HG03039 (cell line): Measurements from ENCODE around the gene IL27RA.

ENCODE experiments used
- ATAC-seq: cut with Tn5 transposase; IDR thresholded peaks from one replicate; pipeline ENCODE4 v1.9.1; 2021; ENCODE audit warnings: mild to moderate bottlenecking, moderate library complexity; ENCODE audit not compliant: unreplicated experiment

The IL27RA gene

DNA sequence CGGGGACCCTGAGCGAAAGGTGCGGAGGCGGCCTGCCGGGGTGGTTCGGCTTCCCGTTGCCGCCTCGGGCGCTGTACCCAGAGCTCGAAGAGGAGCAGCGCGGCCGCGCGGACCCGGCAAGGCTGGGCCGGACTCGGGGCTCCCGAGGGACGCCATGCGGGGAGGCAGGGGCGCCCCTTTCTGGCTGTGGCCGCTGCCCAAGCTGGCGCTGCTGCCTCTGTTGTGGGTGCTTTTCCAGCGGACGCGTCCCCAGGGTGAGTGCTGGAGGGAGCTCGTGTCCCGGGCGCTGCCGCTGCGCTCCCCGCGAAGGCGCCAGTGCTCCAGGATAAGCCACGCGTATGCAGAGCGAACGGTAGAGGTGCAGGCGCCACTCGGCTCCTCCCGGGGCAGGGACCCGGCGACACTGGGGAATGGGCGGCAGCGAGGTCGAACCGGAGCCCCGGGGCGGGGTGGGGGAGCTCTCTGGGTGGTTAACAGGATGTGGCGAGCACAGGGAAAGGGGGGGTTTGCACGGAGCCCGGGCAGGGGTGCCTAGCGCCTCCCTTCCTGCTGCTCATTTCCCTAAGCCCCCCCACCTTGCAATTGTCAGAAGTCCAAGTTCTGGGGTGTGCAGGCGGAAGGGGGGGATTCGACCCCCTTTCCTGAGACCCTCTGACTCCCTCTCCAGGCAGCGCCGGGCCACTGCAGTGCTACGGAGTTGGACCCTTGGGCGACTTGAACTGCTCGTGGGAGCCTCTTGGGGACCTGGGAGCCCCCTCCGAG is at the start of gene IL27RA:
IL27RA (plus strand) TSS at position 44 of the 762 bp plus-strand sequence; CDS start at position 155, 111 bp downstream.
- no peak for ATAC-seq

DNA sequence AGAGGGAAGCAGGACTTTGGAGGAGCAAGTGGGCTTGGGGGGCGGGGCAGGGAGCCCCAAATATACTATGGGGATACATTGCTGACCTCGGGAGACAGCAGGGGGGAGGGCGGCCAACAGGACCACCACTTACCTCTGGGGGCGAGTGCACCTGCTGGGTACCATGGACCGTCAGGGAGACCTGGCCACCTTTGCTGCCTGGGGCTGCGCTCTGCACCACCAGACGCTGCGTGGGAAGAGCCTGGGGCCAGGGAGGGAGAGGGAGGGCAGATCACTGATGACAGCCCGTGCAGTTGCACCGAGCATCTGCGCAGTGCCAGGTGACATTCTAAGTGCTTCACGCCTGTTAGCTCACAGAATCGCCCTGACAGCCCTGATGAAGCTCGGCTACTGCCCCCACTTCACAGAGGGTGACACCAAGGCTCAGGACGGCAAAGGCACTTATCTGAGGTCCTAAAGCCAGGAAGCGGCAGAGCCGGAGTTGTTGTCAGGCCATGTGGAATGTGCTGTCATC is 49.5 kb upstream of the IL27RA start:
- no peak for ATAC-seq

DNA sequence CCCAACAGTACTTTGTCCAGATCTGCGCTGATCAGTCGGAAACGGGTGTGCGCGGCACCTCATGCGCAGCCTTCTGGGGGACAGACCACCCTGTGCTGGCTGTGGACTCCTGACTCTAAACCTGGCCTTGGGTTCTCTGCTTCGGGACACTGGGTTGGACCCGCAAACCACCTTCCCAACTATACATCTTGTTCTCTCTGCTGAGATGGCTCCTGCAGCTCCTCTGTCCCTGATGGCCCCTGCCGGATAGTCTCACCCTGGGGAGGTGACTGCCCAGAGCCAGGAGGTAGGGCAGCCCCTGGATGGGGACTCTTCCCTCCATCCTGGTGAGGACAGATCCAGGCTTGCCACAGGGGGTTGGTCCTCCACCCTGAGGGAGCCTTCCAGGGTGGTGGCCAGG is 48.8 kb upstream of the IL27RA start:
- no peak for ATAC-seq

DNA sequence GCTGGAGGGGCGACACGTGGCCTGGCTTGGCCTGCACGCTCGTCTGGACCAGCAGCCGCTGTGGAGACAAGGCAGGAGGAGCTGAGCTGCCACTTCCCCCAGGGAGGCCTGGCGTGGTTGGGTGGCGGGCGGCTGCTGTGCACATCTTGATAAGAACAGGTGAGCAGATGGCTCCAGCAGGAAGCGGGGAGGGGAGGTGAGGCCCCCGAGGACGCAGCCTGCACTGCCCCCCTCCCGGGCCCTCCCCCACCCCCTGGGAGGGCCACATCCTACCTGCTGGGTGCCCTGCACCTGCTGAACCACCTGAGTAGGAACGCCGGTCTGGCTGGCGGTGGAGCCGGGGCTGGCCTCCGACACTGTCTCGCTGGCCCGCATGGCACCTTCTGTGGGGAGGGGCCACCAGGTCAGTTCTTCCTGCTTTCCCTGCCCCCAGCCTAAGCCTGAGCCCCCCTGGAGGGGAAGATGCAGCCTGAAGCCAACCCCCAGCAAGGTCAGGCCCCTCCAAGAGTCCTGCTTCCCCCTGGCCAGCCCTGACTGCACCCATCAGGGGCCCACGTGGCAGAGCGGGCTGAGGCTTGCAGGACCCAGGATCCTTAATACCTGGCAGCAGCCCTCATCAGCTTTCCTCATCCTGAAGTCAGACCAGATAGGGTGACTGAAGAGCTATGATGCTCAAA is 48.2 kb upstream of the IL27RA start:
- no peak for ATAC-seq

DNA sequence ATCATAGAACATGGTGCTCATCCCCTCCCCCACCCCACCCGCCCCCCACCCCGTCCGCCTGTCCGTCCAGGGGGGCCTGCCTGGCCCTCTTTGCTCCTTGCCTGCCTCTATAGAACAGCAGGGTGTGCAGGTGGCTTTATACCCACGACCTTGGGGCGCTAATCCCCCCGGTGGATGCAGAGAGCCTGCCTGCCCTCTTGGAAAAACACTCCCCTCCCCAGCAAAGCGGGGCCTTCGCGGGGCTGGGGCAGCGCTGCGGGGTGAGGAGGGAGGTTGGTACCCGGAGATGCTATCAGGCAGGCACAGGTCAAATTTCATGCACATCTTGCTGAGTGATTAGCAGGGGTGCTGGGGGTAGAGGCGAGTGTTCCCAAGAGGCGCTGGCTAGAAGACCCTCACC is 47.4 kb upstream of the IL27RA start:
- ATAC-seq, result no peak

DNA sequence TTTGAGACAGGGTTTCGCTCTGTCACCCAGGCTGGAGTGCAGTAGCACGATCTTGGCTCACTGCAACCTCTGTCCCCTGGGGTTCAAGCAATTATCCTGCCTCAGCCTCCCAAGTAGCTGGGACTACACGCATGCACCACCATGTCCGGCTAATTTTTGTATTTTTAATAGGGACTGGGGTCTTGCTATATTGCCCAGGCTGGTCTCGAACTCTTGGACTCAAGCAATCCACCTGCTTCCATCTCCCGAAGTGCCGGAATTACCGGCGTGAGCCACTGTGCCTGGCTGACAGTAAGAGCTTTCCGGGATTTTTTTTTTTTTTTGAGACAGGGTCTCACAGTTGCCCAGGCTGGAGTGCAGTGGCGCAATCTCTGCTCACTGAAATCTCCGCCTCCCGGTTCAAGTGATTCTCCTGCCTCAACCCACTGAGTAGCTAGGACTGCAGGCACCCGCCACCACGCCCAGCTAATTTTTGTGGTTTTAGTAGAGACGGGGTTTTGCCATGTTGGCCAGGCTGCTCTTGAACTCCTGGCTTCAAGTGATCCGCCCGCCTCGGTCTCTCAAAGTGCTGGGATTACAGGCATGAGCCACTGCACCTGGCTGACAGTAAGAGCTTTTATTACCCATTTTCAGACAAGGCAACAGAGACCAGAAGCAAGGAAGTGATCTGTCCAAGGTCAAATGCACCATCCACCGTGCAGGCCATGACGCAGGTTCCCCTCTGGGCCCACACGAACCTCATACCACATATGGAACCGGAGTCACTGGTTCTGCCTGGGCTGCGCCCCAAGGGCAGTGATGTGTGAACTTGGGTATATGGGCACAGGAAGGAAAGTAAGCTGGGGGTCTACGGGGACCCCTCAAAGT is 46.5 kb upstream of the IL27RA start:
- ATAC-seq, result no peak

DNA sequence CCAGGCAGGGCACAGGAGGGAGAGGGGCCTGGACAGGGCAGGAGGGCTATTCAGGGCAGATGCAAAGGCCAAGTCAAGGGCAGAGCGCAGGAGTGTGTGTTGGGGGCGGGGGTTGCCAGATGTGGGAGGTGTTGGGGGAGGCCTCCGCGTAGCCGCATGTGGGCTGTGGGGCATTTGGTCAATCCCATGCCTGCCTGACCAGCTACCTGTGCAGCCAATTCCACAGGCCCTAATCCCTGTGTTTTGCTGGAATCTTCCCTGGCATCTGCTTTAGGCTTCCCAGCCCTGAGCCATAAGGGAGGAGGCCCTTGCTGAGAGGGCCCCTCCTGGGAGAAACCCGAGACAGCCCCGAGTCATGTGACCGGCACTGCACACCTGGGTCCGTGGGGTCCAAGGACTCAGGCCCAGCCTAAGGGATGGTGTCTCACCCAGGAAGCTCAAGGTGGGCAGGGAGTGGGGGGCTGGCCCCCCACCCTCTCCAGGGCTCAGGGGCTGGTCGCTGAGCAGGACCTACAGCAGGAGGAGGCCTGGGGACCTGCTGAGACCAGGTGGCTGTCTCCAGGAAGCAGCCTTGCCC is 45.7 kb upstream of the IL27RA start:
- ATAC-seq, result no peak

DNA sequence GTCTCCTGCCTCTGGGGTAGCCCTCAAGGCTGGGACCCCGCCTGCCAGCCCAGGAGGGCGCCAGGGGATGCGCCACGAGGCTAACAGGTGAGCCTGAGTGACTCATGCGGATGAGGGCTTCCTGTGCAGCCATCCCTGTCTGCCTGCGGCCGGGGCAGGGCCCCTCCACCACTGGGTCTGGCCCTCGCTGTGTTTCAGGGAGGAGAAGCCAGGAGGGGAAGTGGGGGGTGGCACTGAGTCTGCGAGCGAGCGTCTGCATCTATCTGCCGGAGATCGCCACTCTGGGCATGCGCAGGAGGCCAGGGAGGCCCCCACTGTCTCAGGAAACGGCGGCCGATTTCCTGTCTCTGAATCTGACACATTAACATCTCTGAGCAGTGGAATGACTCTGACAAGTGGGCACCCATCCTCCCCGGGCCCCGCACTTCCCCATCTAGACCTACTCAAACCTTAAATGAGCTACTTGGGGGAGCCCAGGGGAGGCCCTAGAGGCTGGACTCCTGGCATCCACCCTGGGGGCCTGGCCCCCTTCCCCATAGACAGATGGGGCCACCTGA is 45.1 kb upstream of the IL27RA start:
- ATAC-seq, result peak; percentile 73

DNA sequence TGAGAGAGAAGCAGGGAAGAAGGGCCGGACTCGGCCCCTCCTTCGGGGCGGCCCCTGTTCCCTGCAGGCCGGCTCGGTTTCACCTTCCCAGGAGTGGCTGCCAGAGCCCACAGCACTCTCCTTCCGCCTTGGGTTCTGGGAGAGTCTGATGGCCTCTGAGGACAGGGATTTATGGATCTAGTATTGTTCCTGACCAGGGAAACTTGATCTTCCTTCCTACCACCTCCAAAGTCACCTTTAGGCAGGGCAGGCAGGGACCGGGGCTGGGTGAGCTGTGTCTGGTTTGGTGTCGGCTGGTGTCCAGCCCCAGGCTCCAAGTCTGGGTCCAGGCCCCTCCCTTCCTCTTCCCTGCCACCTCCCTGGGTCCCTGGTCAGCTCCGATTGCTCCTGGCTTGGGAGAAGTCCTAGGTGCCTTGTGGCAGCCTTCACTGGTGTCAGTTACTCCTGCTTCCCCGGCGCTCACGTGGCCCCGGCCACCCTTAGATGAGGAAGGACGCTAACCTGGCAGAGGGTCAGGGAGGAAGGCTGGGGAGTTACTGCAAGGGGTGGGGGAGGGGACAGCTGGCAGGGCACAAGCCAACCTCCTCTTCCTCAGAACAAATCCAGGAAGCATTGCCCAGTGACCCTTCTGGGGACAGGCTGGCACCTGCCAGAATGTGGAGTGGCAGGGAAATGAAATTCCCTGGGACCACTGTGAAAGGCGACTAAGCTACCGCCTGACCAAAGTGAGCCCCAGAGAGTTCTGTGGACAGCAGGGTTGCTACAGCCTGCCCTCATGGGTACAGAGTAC is 44.3 kb upstream of the IL27RA start:
- no peak for ATAC-seq

DNA sequence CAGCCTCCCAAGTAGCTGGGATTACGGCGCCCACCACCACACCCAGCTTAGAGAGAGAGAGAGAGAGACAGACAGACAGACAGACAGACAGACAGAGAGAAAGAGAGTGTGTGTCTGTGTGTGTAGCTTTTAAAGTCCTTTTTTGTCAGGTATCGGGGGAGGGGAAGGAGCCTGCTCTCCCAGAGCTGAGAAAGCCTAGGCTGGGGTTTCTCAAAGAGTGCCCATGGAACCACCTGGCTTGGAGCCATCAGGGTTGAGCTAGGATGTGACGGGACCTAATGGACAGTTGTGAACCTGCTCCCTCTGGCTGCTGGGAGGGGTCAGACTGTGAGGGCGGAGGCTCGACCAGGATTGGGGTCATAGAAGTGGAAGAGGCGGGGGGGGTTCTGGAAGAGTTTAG is 42.1 kb upstream of the IL27RA start:
- no peak for ATAC-seq

DNA sequence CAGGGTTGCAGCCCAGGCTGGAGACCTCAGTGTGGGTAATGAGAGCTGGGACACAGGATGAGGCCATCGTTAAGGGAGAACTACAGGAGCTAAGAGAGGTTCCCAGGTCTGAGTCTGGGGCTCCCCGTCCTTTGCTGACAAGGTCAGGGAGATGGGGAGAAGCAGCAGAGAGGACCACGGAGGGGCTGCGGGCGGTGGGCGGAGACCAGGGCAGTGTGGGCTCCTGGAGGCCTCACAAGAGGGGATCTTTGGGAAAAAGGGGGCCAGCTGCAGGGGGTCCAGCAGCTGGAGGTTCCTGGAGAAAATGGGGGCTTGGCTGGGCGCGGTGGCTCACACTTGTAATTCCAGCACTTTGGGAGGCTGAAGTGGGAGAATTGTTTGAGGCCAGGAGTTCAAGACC is 41.5 kb upstream of the IL27RA start:
- ATAC-seq, result no peak

DNA sequence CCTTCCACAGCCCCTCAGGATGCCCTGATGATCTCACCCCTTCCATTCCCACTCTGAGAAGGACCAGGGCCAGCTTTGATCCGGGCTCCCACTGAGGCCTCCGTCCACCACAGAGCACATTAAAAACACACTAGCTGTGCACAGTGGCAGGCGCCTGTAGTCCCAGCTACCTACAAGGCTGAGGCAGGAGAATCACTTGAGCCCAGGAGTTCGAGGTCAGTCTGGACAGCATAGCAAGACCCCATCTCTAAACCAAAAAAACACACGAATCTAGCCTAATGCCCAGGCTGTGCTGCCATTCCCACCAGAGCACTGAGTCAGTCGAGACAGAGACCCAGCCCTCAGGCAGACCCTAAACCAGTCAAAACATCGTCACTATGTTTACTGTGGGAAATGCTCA is 39.5 kb upstream of the IL27RA start:
- ATAC-seq, result no peak

DNA sequence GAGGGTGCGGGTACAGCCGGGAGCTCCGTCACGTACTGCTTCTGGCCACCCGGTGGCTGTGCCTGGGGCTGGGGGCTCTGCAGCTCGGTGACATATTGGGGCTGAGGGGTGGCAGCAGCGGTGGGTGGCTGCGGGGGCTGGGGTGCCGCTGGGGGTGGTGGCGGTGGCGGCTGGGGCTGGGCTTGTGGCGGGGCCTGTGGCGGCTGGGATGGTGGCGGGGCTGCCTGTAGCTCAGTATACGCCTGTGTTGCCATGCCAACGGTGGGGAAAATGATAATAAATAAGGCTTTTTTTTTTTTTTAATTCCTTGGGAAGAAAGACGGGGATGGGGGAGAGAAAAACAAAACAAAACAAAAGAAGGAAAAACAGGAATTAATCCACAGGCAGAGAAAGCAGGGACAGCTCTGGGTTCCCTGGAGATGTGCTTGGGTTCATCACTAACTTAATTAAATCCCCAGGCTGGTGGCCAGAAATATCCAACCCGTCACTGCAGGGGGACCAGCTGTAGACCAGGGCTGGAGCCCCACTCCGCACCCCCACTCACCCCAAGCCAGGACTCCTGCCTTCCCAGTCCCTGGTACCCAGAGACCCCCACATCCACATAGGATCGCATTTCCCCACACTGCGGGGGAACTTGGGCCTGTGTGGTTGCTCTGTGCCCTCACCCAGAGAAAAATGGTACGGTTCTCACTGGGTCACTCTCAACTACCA is 37.8 kb upstream of the IL27RA start:
- no peak for ATAC-seq

DNA sequence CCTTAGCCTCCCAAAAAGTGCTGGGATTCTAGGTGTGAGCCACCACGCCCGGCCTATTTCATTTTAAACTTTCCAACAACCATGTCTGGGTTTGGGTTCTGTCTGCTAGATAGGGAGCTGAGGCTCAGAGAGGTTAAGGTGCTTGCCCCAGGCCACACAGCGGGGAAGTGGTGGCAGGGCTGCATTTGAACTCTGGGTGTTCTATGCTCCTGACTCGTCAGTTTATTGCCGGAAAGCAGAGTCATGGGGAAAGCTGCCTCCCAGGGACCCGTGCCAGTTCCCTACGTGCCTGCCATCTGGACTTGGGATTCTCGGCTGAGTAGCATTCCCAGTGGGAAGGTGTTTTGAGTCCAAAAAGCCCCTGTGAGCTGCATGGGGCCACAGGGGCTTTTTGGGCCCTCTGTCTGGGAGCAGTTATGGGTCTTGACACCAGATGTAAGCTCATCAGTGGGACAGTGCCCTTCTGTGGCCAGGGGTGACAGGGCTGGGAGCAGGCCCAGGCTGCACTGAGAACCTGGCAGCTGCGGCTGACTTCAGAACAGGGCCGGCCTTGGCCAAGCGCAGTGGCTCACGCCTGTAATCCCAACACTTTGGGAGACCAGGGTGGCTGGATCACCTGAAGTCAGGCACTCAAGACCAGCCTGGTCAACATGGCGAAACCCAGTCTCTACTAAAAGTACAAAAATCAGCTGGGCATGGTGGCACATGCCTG is 36.4 kb upstream of the IL27RA start:
- no peak for ATAC-seq

DNA sequence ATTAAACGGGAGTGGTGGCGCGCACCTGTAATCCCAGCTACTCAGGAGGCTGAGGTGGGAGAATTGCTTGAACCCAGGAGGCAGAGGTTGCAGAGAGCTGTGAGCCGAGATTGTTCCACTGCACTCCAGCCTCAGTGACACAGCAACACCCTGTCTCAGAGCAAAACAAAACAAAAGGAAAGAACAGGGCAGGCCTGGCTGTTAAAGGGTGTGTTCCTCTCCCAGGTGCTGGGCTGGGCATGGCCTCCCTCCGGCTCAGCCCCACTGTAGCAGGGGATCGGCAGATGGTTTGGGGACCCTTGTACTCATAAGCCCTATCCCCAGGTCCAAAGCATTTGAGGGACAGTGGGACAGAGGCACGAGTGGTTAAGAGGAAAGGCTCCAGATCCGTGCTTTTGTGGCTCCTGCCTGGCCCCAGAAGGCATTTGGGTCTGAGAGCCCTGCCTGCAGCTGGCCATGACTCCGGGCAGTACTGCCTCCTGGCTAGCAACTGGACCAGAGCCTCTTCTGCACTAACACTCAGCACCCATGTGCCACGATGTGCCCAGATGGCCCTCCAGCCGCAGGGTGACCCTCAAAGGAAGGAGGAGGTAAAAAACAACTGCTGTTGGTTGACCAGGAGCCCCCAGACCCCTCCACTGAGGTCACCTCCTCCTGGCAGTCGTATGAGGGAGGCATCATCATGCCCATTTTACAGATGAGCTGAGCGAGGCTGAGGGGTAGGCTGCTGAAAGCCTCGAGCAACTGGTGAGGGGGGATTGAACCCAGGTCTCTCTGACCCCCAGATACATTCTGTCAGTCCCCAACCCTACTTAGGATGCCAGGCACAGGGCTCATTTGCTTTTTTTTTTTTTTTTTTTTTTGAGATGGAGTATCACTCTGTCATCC is 35.4 kb upstream of the IL27RA start:
- ATAC-seq, result no peak

DNA sequence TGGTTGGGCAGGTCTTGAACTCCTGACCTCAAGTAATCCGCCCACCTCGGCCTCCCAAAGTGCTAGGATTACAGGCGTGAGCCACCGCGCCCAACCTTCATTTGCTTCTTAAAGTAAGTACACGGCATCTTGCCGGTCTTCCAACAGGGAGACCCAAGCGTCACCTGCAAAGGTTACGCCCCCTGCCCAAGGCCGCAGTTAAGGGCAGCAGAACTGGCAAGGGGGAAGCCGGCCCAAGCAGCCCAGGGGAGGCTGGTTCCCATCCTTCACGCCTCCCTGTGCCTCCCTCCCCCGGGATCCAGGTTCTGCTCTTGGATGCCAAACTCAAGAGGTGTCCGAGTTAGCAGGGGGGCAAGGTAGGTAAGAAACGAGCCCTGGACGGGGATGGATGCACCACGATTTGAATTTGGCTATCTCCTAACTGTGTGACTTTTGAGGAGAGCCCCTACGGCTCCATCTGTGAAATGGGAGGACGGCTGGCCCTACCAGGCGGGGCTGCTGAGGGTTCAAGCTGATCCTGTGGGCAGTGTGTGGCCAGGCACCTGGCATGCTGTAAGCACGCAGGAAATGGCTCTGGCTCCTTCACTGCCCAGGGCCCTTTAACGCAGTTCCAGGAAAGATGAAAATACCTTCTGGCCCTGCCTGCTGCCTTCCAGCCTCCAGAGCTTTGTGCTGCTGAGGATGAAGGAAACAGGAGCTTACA is 34.5 kb upstream of the IL27RA start:
- ATAC-seq, result no peak

DNA sequence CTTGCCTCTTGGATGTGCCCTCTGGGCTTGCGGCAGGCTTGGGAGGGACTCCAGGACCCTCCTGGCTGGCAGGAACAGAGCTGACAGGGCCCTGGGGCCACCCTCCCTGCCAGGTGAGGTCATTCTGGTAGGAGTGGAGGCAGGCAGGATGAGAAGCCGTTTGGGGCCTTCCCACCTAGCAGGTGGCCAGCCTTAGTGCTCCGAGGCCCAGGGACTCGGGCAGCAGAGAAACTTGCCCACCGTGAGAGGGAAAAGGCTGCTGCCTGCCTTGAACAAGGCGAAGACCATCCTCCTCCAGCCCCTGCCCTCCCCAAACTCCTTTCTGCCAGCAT is 34.0 kb upstream of the IL27RA start:
- no peak for ATAC-seq
